GM18867 (cell line): Measurements from ENCODE around the gene TP53BP2.
A peak's percentile ranks its signal among the peaks of the same experiment; 100 is the strongest.

Experiments used
- ATAC-seq: cut with Tn5 transposase; IDR thresholded peaks from one replicate; pipeline ENCODE4 v1.9.1; 2021; ENCODE audit warnings: mild to moderate bottlenecking, moderate library complexity; ENCODE audit not compliant: unreplicated experiment

The TP53BP2 gene

GRCh38 chr1:223802032-223802431 is 43.7 kb downstream of the TP53BP2 start:
- no peak for ATAC-seq

- no peak for ATAC-seq
These were observed 49.5 kb downstream of the TP53BP2 start for GRCh38 chr1:223796210-223796609.

- no peak for ATAC-seq
These were observed 51.4 kb downstream of the TP53BP2 start for GRCh38 chr1:223794136-223794880.

GRCh38 chr1:223793716-223794115 is 52.0 kb downstream of the TP53BP2 start:
- no peak for ATAC-seq

- no peak for ATAC-seq
These were observed 53.7 kb downstream of the TP53BP2 start for GRCh38 chr1:223792046-223792445.

GRCh38 chr1:223788746-223789415 is 56.9 kb downstream of the TP53BP2 start:
- no peak for ATAC-seq

- no peak for ATAC-seq
These were observed 59.9 kb downstream of the TP53BP2 start for GRCh38 chr1:223785808-223786207.

- ATAC-seq, result no peak
These were observed 61.2 kb downstream of the TP53BP2 start for GRCh38 chr1:223784541-223784940.

- ATAC-seq, result no peak
These were observed 62.1 kb downstream of the TP53BP2 start for GRCh38 chr1:223783676-223784075.

GRCh38 chr1:223780949-223781348 is 64.8 kb downstream of the TP53BP2 start:
- ATAC-seq, result no peak

- no peak for ATAC-seq
These were observed 65.4 kb downstream of the TP53BP2 start for GRCh38 chr1:223780318-223780717.

- no peak for ATAC-seq
These were observed 68.8 kb downstream of the TP53BP2 start for GRCh38 chr1:223776826-223777454.

GRCh38 chr1:223776075-223776814 is 69.5 kb downstream of the TP53BP2 start:
- no peak for ATAC-seq

GRCh38 chr1:223775711-223776074 is 70.1 kb downstream of the TP53BP2 start:
- ATAC-seq, result no peak

- ATAC-seq, result no peak
These were observed 70.7 kb downstream of the TP53BP2 start for GRCh38 chr1:223775054-223775453.

GRCh38 chr1:223774134-223774814 is 71.5 kb downstream of the TP53BP2 start:
- peak; percentile 55 for ATAC-seq

GRCh38 chr1:223772771-223773160 is 73.0 kb downstream of the TP53BP2 start:
- ATAC-seq, result no peak

GRCh38 chr1:223771814-223772770 is 73.7 kb downstream of the TP53BP2 start:
- ATAC-seq, result no peak

GRCh38 chr1:223771469-223771813 is 74.3 kb downstream of the TP53BP2 start:
- no peak for ATAC-seq
